ENCODE results near the gene FAF1.

DNA sequence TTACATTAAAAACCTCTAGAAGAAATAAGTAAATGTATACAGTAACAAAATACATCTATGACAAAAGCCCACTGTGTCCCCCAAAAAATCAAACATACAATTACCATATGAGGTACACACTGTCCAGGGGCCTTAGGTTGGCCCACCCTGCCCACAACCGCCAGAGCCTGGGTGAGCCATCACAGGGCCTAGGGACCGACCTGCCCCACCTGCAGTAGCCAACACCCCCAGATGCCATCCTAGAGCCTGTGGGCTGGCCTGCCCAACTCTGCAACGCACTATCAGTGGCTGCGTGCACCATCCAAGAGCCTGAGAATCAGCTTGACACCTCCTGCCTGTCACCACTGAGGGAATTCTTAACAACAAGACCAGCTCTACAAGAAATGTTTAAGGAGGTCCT, 39.0 kb downstream of the FAF1 start:
- TF ChIP-seq, protein P1, sequence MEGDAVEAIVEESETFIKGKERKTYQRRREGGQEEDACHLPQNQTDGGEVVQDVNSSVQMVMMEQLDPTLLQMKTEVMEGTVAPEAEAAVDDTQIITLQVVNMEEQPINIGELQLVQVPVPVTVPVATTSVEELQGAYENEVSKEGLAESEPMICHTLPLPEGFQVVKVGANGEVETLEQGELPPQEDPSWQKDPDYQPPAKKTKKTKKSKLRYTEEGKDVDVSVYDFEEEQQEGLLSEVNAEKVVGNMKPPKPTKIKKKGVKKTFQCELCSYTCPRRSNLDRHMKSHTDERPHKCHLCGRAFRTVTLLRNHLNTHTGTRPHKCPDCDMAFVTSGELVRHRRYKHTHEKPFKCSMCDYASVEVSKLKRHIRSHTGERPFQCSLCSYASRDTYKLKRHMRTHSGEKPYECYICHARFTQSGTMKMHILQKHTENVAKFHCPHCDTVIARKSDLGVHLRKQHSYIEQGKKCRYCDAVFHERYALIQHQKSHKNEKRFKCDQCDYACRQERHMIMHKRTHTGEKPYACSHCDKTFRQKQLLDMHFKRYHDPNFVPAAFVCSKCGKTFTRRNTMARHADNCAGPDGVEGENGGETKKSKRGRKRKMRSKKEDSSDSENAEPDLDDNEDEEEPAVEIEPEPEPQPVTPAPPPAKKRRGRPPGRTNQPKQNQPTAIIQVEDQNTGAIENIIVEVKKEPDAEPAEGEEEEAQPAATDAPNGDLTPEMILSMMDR (IDR thresholded peaks at IDR 0.05) = no peak
- no peak for TF ChIP-seq EP300 (IDR thresholded peaks at IDR 0.05)
- TF ChIP-seq POLR2A (IDR thresholded peaks at IDR 0.05) = no peak
